K562 (cell line): ENCODE data around the gene SOS1.

Experiments
- ELK1 ChIP-seq: sonication (generic); formaldehyde crosslinking; IDR thresholded peaks from 2 replicates; pipeline ENCODE4 v1.8.1; 2022; ENCODE audit warnings: missing genetic modification reagents
- ESRRA ChIP-seq: fragments of 450-650 bp; IDR thresholded peaks from 2 replicates; pipeline ENCODE4 v1.6.1; 2014; ENCODE audit warnings: low read depth, mild to moderate bottlenecking, moderate library complexity, borderline replicate concordance
- HBP1 ChIP-seq: fragments of 450-650 bp; formaldehyde crosslinking; IDR thresholded peaks from 2 replicates; pipeline ENCODE4 v1.4.0; 2022; ENCODE audit warnings: missing genetic modification characterization
- KAT7 ChIP-seq: sonication (generic); formaldehyde crosslinking; IDR thresholded peaks from 2 replicates; pipeline ENCODE4 v1.8.0; 2022; ENCODE audit warnings: missing genetic modification reagents, mild to moderate bottlenecking, borderline replicate concordance
- POLR2A ChIP-seq: fragments of 450-650 bp; conservative IDR thresholded peaks from 2 replicates; pipeline ENCODE4 v1.6.1; 2016
- POLR2AphosphoS5 ChIP-seq: IDR thresholded peaks from 2 replicates; pipeline ENCODE4 v1.6.1; 2011; ENCODE audit warnings: mild to moderate bottlenecking, low read depth, low read length, moderate library complexity; ENCODE audit not compliant: control insufficient read depth, insufficient read depth
- RAD21 ChIP-seq, 2 experiments: fragments of 250-450 bp in 1 of 2; fragments of 450-650 bp in 1 of 2; sonication (Bioruptor Pico) in 1 of 2; formaldehyde crosslinking in 1 of 2; IDR thresholded peaks in 1 of 2; conservative IDR thresholded peaks in 1 of 2; 2 replicates each; pipeline versions ENCODE4 v1.4.0 to v1.8.0; 2020 to 2022; ENCODE audit warnings: mild to moderate bottlenecking in 2 of 2, moderate library complexity in 1 of 2
- SRF ChIP-seq, 2 experiments: fragments of 250-450, 450-650 bp in 1 of 2; sonication (Bioruptor Pico) in 1 of 2; sonication (generic) in 1 of 2; formaldehyde crosslinking; IDR thresholded peaks; 2 replicates each; pipeline versions ENCODE4 v1.5.0 to v1.5.1; 2020 to 2022; ENCODE audit warnings: mild to moderate bottlenecking in 1 of 2, missing genetic modification reagents in 1 of 2
- TAF1 ChIP-seq: IDR thresholded peaks from 2 replicates; pipeline ENCODE4 v1.6.1; 2011; ENCODE audit warnings: mild to moderate bottlenecking, low read length, moderate library complexity; ENCODE audit not compliant: insufficient read depth, control insufficient read depth, severe bottlenecking; ENCODE audit errors: extremely low read depth
- XRCC3 ChIP-seq: fragments of 450-650 bp; IDR thresholded peaks from 2 replicates; pipeline ENCODE4 v1.6.1; 2017; ENCODE audit warnings: mild to moderate bottlenecking, moderate library complexity
- ZNF644 ChIP-seq: fragments of 200-800 bp; sonication (Bioruptor generic); IDR thresholded peaks from 2 replicates; pipeline ENCODE4 v1.6.1; 2016; ENCODE audit warnings: low read depth, missing genetic modification characterization, missing compliant biosample characterization

- no peak for TF ChIP-seq XRCC3
- no peak for TF ChIP-seq ESRRA
- TF ChIP-seq POLR2AphosphoS5 = no peak
- TF ChIP-seq POLR2A = no peak
- no peak for TF ChIP-seq HBP1 (CRISPR knock-in tag)
- TF ChIP-seq ELK1 (CRISPR knock-in tag) = no peak
- TF ChIP-seq TAF1 = no peak
- TF ChIP-seq ZNF644 (tag) = no peak
- TF ChIP-seq SRF (CRISPR knock-in tag; IDR thresholded peaks at IDR 0.05) = no peak
- no peak for TF ChIP-seq KAT7 (CRISPR knock-in tag)
- TF ChIP-seq RAD21 (CRISPR knock-in tag; conservative IDR thresholded peaks at IDR 0.05 in 1 of 2, IDR thresholded peaks at IDR 0.05 in 1 of 2) = no peak
Observed at GRCh38 chr2:39156107-39156506, 35.3 kb upstream of the SOS1 start.
